Measurements from ENCODE around the gene IL20.

The IL20 gene

GRCh38 chr1:206839857-206840256 lies 25.6 kb upstream of the IL20 start:
- Histone ChIP-seq H3K14ac (ENCODE audit: low read length in 2 of 2) (no peak overlapping the region), H3K4me2 (ENCODE audit: low read length, poor library complexity, severe bottlenecking) (no peak overlapping the region), H3K27ac (ENCODE audit: low read length, poor library complexity, severe bottlenecking) (no peak overlapping the region), H2AFZ (ENCODE audit: low read depth, low read length) (peak overlapping the region; percentile 54), H3K4me3 (ENCODE audit: insufficient read depth in 1 of 2, low read depth in 1 of 2, low read length in 2 of 2) (no peak overlapping the region), H3K23ac (ENCODE audit: low read length in 2 of 2) (no peak overlapping the region), H3K18ac (ENCODE audit: low read depth in 1 of 2, low read length in 2 of 2) (peak overlapping the region; percentile 45 to 54), H3K4me1 (ENCODE audit: control insufficient read depth, insufficient read depth, low read depth, low read length) (peaks cover 5% of the 10 kb centered on the region), H2BK15ac (ENCODE audit: low read depth, poor library complexity, severe bottlenecking) (peak overlapping the region; percentile 30), H2AK5ac (ENCODE audit: low read length, severe bottlenecking) (no peak overlapping the region), H3K9me3 (ENCODE audit: control insufficient read depth, low read length) (no peaks in the 10 kb centered on the region), H3K36me3 (ENCODE audit: control insufficient read depth in 1 of 2, insufficient read depth in 2 of 2, low read depth in 1 of 2, low read length in 2 of 2) (no peaks in the 10 kb centered on the region), H2BK12ac (ENCODE audit: low read length in 2 of 2) (peak overlapping the region; percentile 27 to 49), H3K27me3 (ENCODE audit: control insufficient read depth in 1 of 2, insufficient read depth in 1 of 2, low read length in 2 of 2) (peaks cover 4 to 20% of the 10 kb centered on the region in 2 experiments), H3K79me1 (replicated peaks; ENCODE audit: low read length, poor library complexity, severe bottlenecking) (no peaks in the 10 kb centered on the region), H3K4ac (ENCODE audit: low read depth in 1 of 2, low read length in 2 of 2) (peak overlapping the region in 1 of 2 experiments; percentile 36), H4K91ac (ENCODE audit: low read length) (peak overlapping the region; percentile 75), H2BK120ac (ENCODE audit: low read depth, low read length) (peak overlapping the region; percentile 15), H3K9ac (ENCODE audit: low read length) (no peak overlapping the region), H2BK5ac (ENCODE audit: low read depth, low read length, poor library complexity, severe bottlenecking) (no peak overlapping the region), H4K8ac (ENCODE audit: low read length) (peak overlapping the region; percentile 69)
- WGBS: 36% methylated on average over 7 of the region's 7 CpGs
- DNase-seq: peak; percentile 80

DNA sequence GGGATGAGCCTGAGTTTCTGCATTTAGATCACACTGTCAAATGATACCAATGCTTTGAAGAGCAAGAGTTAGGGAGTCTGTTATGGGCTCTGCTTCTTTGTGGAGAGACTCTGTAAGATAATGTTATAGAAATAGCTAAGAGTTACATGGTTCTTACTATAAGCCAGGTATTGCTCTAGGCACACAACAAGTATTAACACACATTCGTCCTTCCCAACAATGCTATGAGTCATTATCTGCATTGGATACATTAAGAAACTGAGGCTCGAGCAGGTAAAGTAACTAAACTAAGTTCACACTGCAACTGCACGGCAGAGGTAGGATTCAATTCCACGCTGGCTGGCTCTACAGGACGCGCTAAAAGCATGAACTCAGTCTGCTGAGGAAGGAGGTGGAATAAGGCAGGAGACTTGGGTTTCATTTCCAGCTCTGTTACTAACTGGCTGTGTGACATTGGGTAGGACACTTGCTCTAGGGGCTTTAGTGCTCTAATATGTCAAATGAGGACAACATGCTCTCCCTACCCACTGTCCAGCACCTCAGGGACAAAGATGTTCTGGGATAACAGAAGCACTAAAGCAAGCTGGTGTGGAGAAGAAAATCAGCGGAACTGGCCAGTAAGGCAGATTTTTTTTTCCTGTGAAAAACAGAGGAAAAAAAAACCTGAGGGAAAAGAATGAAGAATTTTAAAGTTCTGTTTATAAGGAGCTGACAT lies 23.7 kb upstream of the IL20 start:
- Histone ChIP-seq H3K27ac (ENCODE audit: low read length, poor library complexity, severe bottlenecking) (no peak overlapping the region), H3K4me3 (ENCODE audit: insufficient read depth in 1 of 2, low read depth in 1 of 2, low read length in 2 of 2) (no peak overlapping the region), H3K9me3 (ENCODE audit: control insufficient read depth, low read length) (no peaks in the 10 kb centered on the region), H2BK15ac (ENCODE audit: low read depth, poor library complexity, severe bottlenecking) (no peak overlapping the region), H2BK5ac (ENCODE audit: low read depth, low read length, poor library complexity, severe bottlenecking) (no peak overlapping the region), H2AK5ac (ENCODE audit: low read length, severe bottlenecking) (no peak overlapping the region), H3K4me2 (ENCODE audit: low read length, poor library complexity, severe bottlenecking) (no peak overlapping the region), H2AFZ (ENCODE audit: low read depth, low read length) (no peak overlapping the region), H3K14ac (ENCODE audit: low read length in 2 of 2) (no peak overlapping the region), H3K4me1 (ENCODE audit: control insufficient read depth, insufficient read depth, low read depth, low read length) (peaks cover 5% of the 10 kb centered on the region), H3K79me1 (replicated peaks; ENCODE audit: low read length, poor library complexity, severe bottlenecking) (no peaks in the 10 kb centered on the region), H3K36me3 (ENCODE audit: control insufficient read depth in 1 of 2, insufficient read depth in 2 of 2, low read depth in 1 of 2, low read length in 2 of 2) (no peaks in the 10 kb centered on the region), H4K91ac (ENCODE audit: low read length) (no peak overlapping the region), H3K18ac (ENCODE audit: low read depth in 1 of 2, low read length in 2 of 2) (no peak overlapping the region), H3K9ac (ENCODE audit: low read length) (no peak overlapping the region), H4K8ac (ENCODE audit: low read length) (no peak overlapping the region), H2BK120ac (ENCODE audit: low read depth, low read length) (no peak overlapping the region), H3K23ac (ENCODE audit: low read length in 2 of 2) (no peak overlapping the region), H3K4ac (ENCODE audit: low read depth in 1 of 2, low read length in 2 of 2) (no peak overlapping the region), H2BK12ac (ENCODE audit: low read length in 2 of 2) (no peak overlapping the region), H3K27me3 (ENCODE audit: control insufficient read depth in 1 of 2, insufficient read depth in 1 of 2, low read length in 2 of 2) (peaks cover 4 to 6% of the 10 kb centered on the region in 2 experiments)
- WGBS: 97% methylated on average over 7 of the region's 7 CpGs
- no peak for DNase-seq

DNA sequence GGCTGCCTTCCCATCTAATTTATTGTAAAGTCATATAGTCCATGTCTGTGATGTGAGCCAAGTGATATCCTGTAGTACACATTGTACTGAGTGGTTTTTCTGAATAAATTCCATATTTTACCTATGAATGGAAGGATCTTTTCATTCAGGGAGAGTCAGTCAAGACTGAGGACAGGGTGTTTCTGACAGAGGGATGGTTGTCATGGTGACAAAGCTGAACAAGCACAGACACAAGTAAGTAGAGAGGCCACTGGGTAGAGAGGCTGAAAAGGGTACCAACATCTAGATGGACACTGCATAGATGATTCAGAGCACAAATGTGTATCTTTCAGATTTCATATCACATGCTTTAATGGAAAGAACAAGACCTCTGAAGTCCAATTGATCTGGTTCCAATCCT lies 22.6 kb upstream of the IL20 start:
- H2BK5ac ChIP-seq (ENCODE audit: low read depth, low read length, poor library complexity, severe bottlenecking): no peak overlapping the region
- no peak overlapping the region for H2BK120ac ChIP-seq (ENCODE audit: low read depth, low read length)
- H3K4me2 ChIP-seq (ENCODE audit: low read length, poor library complexity, severe bottlenecking): no peak overlapping the region
- no peak overlapping the region for H3K23ac ChIP-seq (ENCODE audit: low read length in 2 of 2)
- no peak overlapping the region for H3K9ac ChIP-seq (ENCODE audit: low read length)
- no peak overlapping the region for H3K27ac ChIP-seq (ENCODE audit: low read length, poor library complexity, severe bottlenecking)
- H3K18ac ChIP-seq (ENCODE audit: low read depth in 1 of 2, low read length in 2 of 2): no peak overlapping the region
- H2BK15ac ChIP-seq (ENCODE audit: low read depth, poor library complexity, severe bottlenecking): no peak overlapping the region
- peaks cover 5% of the 10 kb centered on the region for H3K4me1 ChIP-seq (ENCODE audit: control insufficient read depth, insufficient read depth, low read depth, low read length)
- no peak overlapping the region for H4K8ac ChIP-seq (ENCODE audit: low read length)
- no peaks in the 10 kb centered on the region for H3K9me3 ChIP-seq (ENCODE audit: control insufficient read depth, low read length)
- no peak overlapping the region for H3K4ac ChIP-seq (ENCODE audit: low read depth in 1 of 2, low read length in 2 of 2)
- no peak overlapping the region for H2AK5ac ChIP-seq (ENCODE audit: low read length, severe bottlenecking)
- no peaks in the 10 kb centered on the region for H3K36me3 ChIP-seq (ENCODE audit: control insufficient read depth in 1 of 2, insufficient read depth in 2 of 2, low read depth in 1 of 2, low read length in 2 of 2)
- peaks cover 0 to 4% of the 10 kb centered on the region in 2 experiments for H3K27me3 ChIP-seq (ENCODE audit: control insufficient read depth in 1 of 2, insufficient read depth in 1 of 2, low read length in 2 of 2)
- no peak overlapping the region for H2BK12ac ChIP-seq (ENCODE audit: low read length in 2 of 2)
- no peaks in the 10 kb centered on the region for H3K79me1 ChIP-seq (replicated peaks; ENCODE audit: low read length, poor library complexity, severe bottlenecking)
- no peak overlapping the region for H3K14ac ChIP-seq (ENCODE audit: low read length in 2 of 2)
- H4K91ac ChIP-seq (ENCODE audit: low read length): no peak overlapping the region
- H2AFZ ChIP-seq (ENCODE audit: low read depth, low read length): no peak overlapping the region
- peak; percentile 28 for DNase-seq
- no peak overlapping the region for H3K4me3 ChIP-seq (ENCODE audit: insufficient read depth in 1 of 2, low read depth in 1 of 2, low read length in 2 of 2)

- no peak overlapping the region for H2BK120ac ChIP-seq (ENCODE audit: low read depth, low read length)
- H2BK15ac ChIP-seq (ENCODE audit: low read depth, poor library complexity, severe bottlenecking): no peak overlapping the region
- DNase-seq: no peak
- no peak overlapping the region for H3K9ac ChIP-seq (ENCODE audit: low read length)
- no peak overlapping the region for H4K8ac ChIP-seq (ENCODE audit: low read length)
- H3K14ac ChIP-seq (ENCODE audit: low read length in 2 of 2): no peak overlapping the region
- no peak overlapping the region for H2AFZ ChIP-seq (ENCODE audit: low read depth, low read length)
- H3K18ac ChIP-seq (ENCODE audit: low read depth in 1 of 2, low read length in 2 of 2): no peak overlapping the region
- H3K27me3 ChIP-seq (ENCODE audit: control insufficient read depth in 1 of 2, insufficient read depth in 1 of 2, low read length in 2 of 2): peaks cover 0 to 4% of the 10 kb centered on the region in 2 experiments
- no peak overlapping the region for H2AK5ac ChIP-seq (ENCODE audit: low read length, severe bottlenecking)
- H3K23ac ChIP-seq (ENCODE audit: low read length in 2 of 2): no peak overlapping the region
- no peak overlapping the region for H3K4me2 ChIP-seq (ENCODE audit: low read length, poor library complexity, severe bottlenecking)
- H3K4ac ChIP-seq (ENCODE audit: low read depth in 1 of 2, low read length in 2 of 2): no peak overlapping the region
- H3K27ac ChIP-seq (ENCODE audit: low read length, poor library complexity, severe bottlenecking): no peak overlapping the region
- H4K91ac ChIP-seq (ENCODE audit: low read length): no peak overlapping the region
- H3K79me1 ChIP-seq (replicated peaks; ENCODE audit: low read length, poor library complexity, severe bottlenecking): no peaks in the 10 kb centered on the region
- no peak overlapping the region for H3K4me3 ChIP-seq (ENCODE audit: insufficient read depth in 1 of 2, low read depth in 1 of 2, low read length in 2 of 2)
- no peaks in the 10 kb centered on the region for H3K9me3 ChIP-seq (ENCODE audit: control insufficient read depth, low read length)
- 94% methylated on average over 4 of the region's 4 CpGs for WGBS
- no peak overlapping the region for H2BK12ac ChIP-seq (ENCODE audit: low read length in 2 of 2)
- no peak overlapping the region for H2BK5ac ChIP-seq (ENCODE audit: low read depth, low read length, poor library complexity, severe bottlenecking)
- no peaks in the 10 kb centered on the region for H3K36me3 ChIP-seq (ENCODE audit: control insufficient read depth in 1 of 2, insufficient read depth in 2 of 2, low read depth in 1 of 2, low read length in 2 of 2)
- H3K4me1 ChIP-seq (ENCODE audit: control insufficient read depth, insufficient read depth, low read depth, low read length): peaks cover 5% of the 10 kb centered on the region
Measured at GRCh38 chr1:206843626-206844025, 21.8 kb upstream of the IL20 start.
